Osteoblast (primary cell): ENCODE measurements around the gene MMEL1. TPM values are rescaled to one million over a fixed set of nuclear protein-coding genes. Genes with fewer than 3 reads are reported as not detected.

ENCODE experiments used
- DNase-seq: peaks from one replicate; pipeline ENCODE4 v3.0.0; 2011; ENCODE audit warnings: low spot score, mixed read lengths; ENCODE audit not compliant: insufficient read length; ENCODE audit errors: missing footprints
- H2AFZ ChIP-seq: 2 replicates; pipeline ENCODE4 v1.6.0; 2011; ENCODE audit warnings: mild to moderate bottlenecking, low read length
- H3K27ac ChIP-seq: 2 replicates; pipeline ENCODE4 v1.5.1; 2011; ENCODE audit warnings: mild to moderate bottlenecking, low read depth, low read length, moderate library complexity
- H3K27me3 ChIP-seq: 2 replicates; pipeline ENCODE4 v1.6.0; 2012; ENCODE audit warnings: mild to moderate bottlenecking, control low read depth, inconsistent platforms, low read length, moderate library complexity; ENCODE audit not compliant: insufficient read depth
- H3K36me3 ChIP-seq: 2 replicates; pipeline ENCODE4 v1.5.1; 2011; ENCODE audit warnings: mild to moderate bottlenecking, low read length, control low read depth, moderate library complexity; ENCODE audit not compliant: insufficient read depth
- H3K4me1 ChIP-seq: 2 replicates; pipeline ENCODE4 v1.5.1; 2011; ENCODE audit warnings: mild to moderate bottlenecking, low read length, control low read depth, moderate library complexity; ENCODE audit not compliant: insufficient read depth
- H3K4me2 ChIP-seq: 2 replicates; pipeline ENCODE4 v1.6.0; 2011; ENCODE audit warnings: mild to moderate bottlenecking, low read length; ENCODE audit not compliant: insufficient read depth
- H3K4me3 ChIP-seq: fragments of 200-600 bp; sonication (generic); 3 replicates; pipeline ENCODE4 v1.5.1; 2012; ENCODE audit warnings: mild to moderate bottlenecking, low read length, inconsistent platforms; ENCODE audit not compliant: insufficient read depth
- H3K79me2 ChIP-seq: 2 replicates; pipeline ENCODE4 v1.6.0; 2012; ENCODE audit warnings: mild to moderate bottlenecking, low read length, control low read depth, inconsistent platforms; ENCODE audit not compliant: insufficient read depth
- H3K9me3 ChIP-seq: 2 replicates; pipeline ENCODE4 v1.5.1; 2011; ENCODE audit warnings: low read depth, low read length, control low read depth
- H4K20me1 ChIP-seq: 2 replicates; pipeline ENCODE4 v1.6.0; 2012; ENCODE audit warnings: mild to moderate bottlenecking, low read length, control low read depth; ENCODE audit not compliant: insufficient read depth
- CTCF ChIP-seq: IDR thresholded peaks from 2 replicates; pipeline ENCODE4 v1.5.1; 2011; ENCODE audit warnings: mild to moderate bottlenecking, low read depth, low read length, moderate library complexity; ENCODE audit errors: extremely low read depth
- total RNA-seq: library from RNA; depleted of rRNA; stranded (reverse); fragments of >200 nt; gene quantifications from 2 replicates; pipeline ENCODE4 v1.2.3, GENCODE V29; 2012

MMEL1 gene
- total RNA-seq, 1 donor, result under 0.01 TPM

DNA sequence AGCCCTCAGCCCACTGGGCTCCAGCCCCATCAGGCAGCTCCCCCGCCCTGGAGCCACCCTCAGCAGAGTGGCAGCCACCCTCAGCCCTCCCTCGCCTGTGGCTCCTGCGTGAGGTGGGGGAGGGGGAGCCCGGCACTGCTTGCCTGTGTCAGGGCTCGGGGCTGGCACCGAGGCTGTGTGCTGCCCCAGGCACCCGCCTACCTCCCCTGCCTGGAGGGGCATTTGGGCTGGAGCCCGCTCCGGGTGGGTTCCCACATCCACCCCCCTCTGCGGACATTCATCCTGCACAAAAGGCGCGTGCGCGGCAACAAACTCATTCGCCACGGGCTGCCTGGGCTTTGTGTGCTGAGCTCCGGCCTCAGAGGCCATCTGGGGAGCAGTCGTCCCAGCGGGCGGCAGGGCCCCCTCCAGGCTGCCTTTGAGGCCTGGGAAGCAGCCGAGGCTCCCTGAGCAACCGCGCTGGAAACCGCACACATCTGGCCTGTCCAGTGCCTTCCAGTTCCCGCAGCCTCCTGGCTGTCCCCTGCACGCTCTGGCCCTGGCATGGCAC is 89.2 kb downstream of the MMEL1 start:
- peak; percentile 91 for DNase-seq
- no peak for TF ChIP-seq CTCF
- Histone ChIP-seq H3K4me1 (peaks cover 10% of the 10 kb centered on the region), H2AFZ (no peak overlapping the region), H3K27ac (no peak overlapping the region), H3K79me2 (no peaks in the 10 kb centered on the region), H3K36me3 (no peaks in the 10 kb centered on the region), H3K27me3 (peaks cover 2% of the 10 kb centered on the region), H4K20me1 (no peaks in the 10 kb centered on the region), H3K9me3 (no peaks in the 10 kb centered on the region), H3K4me3 (no peak overlapping the region), H3K4me2 (no peak overlapping the region)

GRCh38 chr1:2542246-2542915 is 90.4 kb downstream of the MMEL1 start:
- H3K9me3 ChIP-seq, result no peaks in the 10 kb centered on the region
- peak; percentile 82 for DNase-seq
- TF ChIP-seq CTCF, result no peak
- no peaks in the 10 kb centered on the region for H3K36me3 ChIP-seq
- peaks cover 2% of the 10 kb centered on the region for H3K27me3 ChIP-seq
- no peak overlapping the region for H3K4me3 ChIP-seq
- H3K27ac ChIP-seq, result no peak overlapping the region
- no peaks in the 10 kb centered on the region for H3K79me2 ChIP-seq
- peaks cover 4% of the 10 kb centered on the region for H3K4me1 ChIP-seq
- no peak overlapping the region for H3K4me2 ChIP-seq
- H2AFZ ChIP-seq, result no peak overlapping the region
- H4K20me1 ChIP-seq, result no peaks in the 10 kb centered on the region

- H2AFZ ChIP-seq, result no peak overlapping the region
- TF ChIP-seq CTCF, result no peak
Observed at GRCh38 chr1:2541619-2542245, 91.1 kb downstream of the MMEL1 start.

DNA sequence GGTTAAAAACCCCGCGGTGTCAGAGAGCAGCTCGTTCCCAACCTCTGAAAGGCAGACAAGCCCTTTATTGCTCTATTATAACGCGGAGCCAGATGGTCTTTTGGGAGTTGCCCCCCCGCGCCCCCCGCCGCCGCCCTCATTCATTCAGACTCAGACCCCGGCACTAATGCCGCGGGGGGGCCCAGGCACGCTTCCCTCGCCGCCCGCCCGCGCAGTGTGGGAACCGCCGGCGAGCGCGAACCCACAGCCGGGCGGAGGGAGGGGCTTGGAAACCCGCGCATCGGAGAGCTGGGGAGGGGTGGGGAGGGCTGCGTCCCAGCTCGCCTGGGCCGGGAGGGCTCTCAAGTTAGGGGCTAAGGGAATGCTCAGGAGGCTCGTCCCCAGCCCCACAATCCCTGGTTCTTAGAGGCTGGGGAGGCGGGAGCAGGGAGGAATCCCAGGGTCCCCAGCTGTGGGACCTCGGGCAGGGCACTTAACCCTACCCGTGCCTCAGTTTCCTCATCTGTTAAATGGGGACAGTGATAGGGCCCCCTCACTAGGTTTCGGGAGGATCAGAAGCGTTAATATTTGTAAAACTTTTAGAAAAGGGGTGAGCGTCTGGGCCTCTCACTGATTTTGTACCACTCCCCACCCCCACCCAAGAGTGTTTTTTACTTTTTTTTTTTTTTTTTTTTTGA is 91.9 kb downstream of the MMEL1 start:
- no peak for TF ChIP-seq CTCF
- Histone ChIP-seq H3K27me3 (peaks cover 2% of the 10 kb centered on the region), H3K9me3 (no peaks in the 10 kb centered on the region), H3K36me3 (no peaks in the 10 kb centered on the region), H4K20me1 (no peaks in the 10 kb centered on the region), H3K79me2 (no peaks in the 10 kb centered on the region), H3K27ac (no peak overlapping the region), H3K4me3 (no peak overlapping the region), H3K4me1 (no peaks in the 10 kb centered on the region), H3K4me2 (no peak overlapping the region), H2AFZ (no peak overlapping the region)
- no peak for DNase-seq

More at GRCh38 chr1:2541619-2542245, 91.1 kb downstream of the MMEL1 start:
- Histone ChIP-seq H3K4me2 (no peak overlapping the region), H4K20me1 (no peaks in the 10 kb centered on the region), H3K79me2 (no peaks in the 10 kb centered on the region), H3K36me3 (no peaks in the 10 kb centered on the region), H3K27ac (no peak overlapping the region), H3K4me3 (no peak overlapping the region), H3K9me3 (no peaks in the 10 kb centered on the region), H3K27me3 (peaks cover 2% of the 10 kb centered on the region), H3K4me1 (peaks cover 1% of the 10 kb centered on the region)
- peak; percentile 90 for DNase-seq
